ENCODE results near the gene EIF4G3.
A peak's percentile ranks its signal among the peaks of the same experiment; 100 is the strongest.

The EIF4G3 gene

DNA sequence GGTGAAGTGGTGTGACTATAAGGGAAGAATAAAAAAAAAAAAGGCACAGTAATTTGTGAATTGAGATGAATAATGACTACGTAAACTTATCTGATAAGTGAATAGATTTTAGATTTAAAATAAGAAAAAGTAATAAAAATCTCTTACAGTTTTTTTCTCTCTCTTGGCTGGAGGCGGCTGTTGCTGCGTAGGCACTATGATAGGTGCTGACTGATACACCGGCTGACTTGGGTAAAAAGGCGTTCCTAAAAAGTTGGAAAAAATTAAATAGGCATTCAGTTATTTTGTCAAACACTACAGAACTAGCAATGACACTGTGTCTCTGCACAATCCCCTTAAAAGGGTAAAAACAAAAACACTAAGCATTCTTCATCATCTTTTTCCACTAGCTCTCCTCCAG, 203.8 kb downstream of the EIF4G3 start:
- H3K4me1 ChIP-seq (ENCODE audit: control insufficient read depth in 1 of 2, insufficient read depth in 1 of 2, low read depth in 1 of 2, low read length in 1 of 2) = peaks cover 0 to under 1% of the 10 kb centered on the region in 2 experiments
- H3K9me3 ChIP-seq = no peaks in the 10 kb centered on the region
- TF ChIP-seq, protein P1, sequence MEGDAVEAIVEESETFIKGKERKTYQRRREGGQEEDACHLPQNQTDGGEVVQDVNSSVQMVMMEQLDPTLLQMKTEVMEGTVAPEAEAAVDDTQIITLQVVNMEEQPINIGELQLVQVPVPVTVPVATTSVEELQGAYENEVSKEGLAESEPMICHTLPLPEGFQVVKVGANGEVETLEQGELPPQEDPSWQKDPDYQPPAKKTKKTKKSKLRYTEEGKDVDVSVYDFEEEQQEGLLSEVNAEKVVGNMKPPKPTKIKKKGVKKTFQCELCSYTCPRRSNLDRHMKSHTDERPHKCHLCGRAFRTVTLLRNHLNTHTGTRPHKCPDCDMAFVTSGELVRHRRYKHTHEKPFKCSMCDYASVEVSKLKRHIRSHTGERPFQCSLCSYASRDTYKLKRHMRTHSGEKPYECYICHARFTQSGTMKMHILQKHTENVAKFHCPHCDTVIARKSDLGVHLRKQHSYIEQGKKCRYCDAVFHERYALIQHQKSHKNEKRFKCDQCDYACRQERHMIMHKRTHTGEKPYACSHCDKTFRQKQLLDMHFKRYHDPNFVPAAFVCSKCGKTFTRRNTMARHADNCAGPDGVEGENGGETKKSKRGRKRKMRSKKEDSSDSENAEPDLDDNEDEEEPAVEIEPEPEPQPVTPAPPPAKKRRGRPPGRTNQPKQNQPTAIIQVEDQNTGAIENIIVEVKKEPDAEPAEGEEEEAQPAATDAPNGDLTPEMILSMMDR (IDR thresholded peaks at IDR 0.05) = no peak
- no peaks in the 10 kb centered on the region for H3K27me3 ChIP-seq
- H3K36me3 ChIP-seq = peaks cover 35% of the 10 kb centered on the region
- H3K27ac ChIP-seq = no peak overlapping the region
- H3K4me3 ChIP-seq (ENCODE audit: low read depth in 1 of 2, low read length in 1 of 2) = no peak overlapping the region

DNA sequence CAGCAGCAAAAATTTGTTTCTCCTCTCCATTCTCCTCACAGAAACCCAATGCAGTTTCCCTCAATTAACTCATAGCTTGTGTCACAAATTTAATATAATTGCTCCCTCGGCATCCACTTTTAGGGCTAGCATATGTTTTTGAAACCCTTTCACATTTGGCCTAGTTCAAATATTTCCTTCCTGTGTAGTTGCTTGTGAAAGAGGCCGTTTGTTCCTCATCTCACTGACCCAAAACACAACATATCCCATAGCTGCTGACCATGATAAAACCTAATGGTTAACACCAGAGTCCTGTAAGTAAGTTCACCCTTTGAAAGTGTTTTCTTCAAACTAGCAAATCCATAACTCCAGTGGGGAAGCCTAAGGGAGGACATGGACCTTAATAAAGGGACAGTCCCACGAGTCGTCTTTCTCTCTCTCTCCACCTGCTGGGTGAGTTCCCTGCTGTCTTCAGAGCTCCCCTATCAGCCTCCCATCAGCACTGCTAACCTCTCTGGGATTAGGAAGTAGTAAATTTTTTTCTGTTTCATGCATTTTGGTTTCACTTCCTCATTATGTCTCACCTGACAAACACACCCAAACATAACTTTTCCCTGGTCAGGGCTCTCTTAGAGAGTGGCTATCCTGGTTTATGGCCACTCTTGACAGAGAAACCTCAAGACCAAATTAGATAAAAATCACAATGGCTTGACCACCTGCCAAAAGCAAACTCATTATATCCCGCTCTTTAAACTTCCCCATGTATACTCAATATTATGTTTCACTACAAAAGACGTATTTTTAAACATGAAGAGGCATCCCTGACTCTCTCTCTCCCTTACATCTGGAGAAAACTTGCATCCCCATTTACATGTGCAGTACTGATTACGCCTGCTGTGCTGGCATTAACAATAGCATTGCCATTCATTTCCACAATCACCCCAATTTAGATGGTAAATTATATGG, 211.9 kb downstream of the EIF4G3 start:
- Histone ChIP-seq H3K36me3 (peaks cover 9% of the 10 kb centered on the region), H3K4me3 (ENCODE audit: low read depth in 1 of 2, low read length in 1 of 2) (peak overlapping the region; percentile 24 to 49), H3K27ac (peak overlapping the region; percentile 90), H3K4me1 (ENCODE audit: control insufficient read depth in 1 of 2, insufficient read depth in 1 of 2, low read depth in 1 of 2, low read length in 1 of 2) (peaks cover 35 to 42% of the 10 kb centered on the region in 2 experiments), H3K9me3 (no peaks in the 10 kb centered on the region), H3K27me3 (no peaks in the 10 kb centered on the region)
- TF ChIP-seq, protein P1 (IDR thresholded peaks at IDR 0.05) = no peak

DNA sequence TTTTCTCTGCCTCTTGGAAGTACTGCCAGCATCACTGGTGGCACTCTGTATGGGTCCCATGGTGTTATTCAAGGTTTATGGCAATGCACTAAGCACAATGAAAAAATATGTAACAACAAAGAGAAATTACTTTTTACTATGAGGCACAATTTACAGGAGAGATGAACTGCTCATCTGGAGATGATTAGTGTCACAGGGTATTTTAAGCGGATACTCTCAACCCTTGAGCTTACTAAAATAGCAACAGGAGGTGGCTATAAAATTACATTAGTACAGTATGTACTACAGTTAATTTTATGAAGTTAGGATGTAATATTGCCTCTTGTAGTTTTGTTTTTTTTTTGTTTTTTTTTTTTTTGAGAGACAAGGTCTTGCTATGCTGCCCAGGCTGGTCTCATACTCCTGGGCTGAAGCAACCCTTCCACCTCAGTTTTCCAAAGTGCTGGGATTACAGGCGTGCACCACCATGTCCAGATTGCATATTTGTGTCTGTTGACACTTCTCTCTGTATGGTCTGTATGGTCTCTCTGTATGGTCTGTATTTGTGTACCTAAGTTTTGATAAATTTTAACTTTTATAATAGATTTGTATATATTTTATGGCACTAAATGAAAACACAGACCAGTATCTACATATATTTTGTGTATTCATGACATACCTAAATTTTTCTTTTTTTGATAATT, 214.0 kb downstream of the EIF4G3 start:
- no peaks in the 10 kb centered on the region for H3K9me3 ChIP-seq
- H3K36me3 ChIP-seq = no peaks in the 10 kb centered on the region
- TF ChIP-seq, protein P1 (IDR thresholded peaks at IDR 0.05) = no peak
- no peak overlapping the region for H3K4me3 ChIP-seq (ENCODE audit: low read depth in 1 of 2, low read length in 1 of 2)
- H3K4me1 ChIP-seq (ENCODE audit: control insufficient read depth in 1 of 2, insufficient read depth in 1 of 2, low read depth in 1 of 2, low read length in 1 of 2) = peaks cover 41 to 42% of the 10 kb centered on the region in 2 experiments
- H3K27me3 ChIP-seq = no peaks in the 10 kb centered on the region
- peak overlapping the region; percentile 90 for H3K27ac ChIP-seq

DNA sequence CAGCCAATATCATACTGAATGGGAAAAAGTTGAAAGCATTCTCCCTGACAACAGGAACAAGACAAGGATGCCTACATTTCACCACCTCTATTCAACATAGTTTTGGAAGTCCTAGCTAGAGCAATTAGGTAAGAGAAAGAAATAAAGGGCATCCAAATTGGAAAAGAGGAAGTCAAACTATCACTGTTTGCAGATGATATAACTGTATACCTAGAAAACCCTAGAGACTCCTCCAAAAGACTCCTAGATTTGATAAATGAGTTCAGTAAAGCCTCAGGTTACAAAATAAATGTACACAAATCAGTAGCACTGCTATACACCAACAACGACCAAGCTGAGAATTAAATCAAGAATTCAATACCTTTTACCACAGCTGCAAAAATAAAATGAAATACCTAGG, 218.3 kb downstream of the EIF4G3 start:
- Histone ChIP-seq H3K4me3 (ENCODE audit: low read depth in 1 of 2, low read length in 1 of 2) (no peak overlapping the region), H3K36me3 (no peaks in the 10 kb centered on the region), H3K27me3 (no peaks in the 10 kb centered on the region), H3K4me1 (ENCODE audit: control insufficient read depth in 1 of 2, insufficient read depth in 1 of 2, low read depth in 1 of 2, low read length in 1 of 2) (peaks cover 9 to 11% of the 10 kb centered on the region in 2 experiments), H3K9me3 (no peaks in the 10 kb centered on the region), H3K27ac (no peak overlapping the region)
- TF ChIP-seq, protein P1 (IDR thresholded peaks at IDR 0.05) = no peak

DNA sequence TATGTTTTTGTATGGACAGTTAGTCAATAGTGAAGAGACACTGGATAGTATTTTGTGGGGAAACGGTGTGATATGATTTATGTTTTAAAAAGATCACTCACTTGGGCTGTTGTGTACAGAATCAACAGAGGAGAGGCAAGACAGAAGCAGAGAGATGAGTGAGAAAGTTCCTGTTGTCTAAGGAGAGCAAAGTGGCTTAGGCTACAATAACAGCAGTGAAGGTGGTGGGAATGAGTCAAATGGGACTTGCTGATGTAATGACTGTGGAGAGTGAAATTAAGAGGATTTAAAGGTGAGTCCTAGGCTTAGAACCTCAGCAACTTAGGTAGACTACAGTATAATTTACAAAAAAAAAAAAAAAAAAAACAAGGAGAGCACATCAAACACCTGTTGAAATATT, 220.4 kb downstream of the EIF4G3 start:
- no peaks in the 10 kb centered on the region for H3K36me3 ChIP-seq
- TF ChIP-seq, protein P1 (IDR thresholded peaks at IDR 0.05) = no peak
- no peaks in the 10 kb centered on the region for H3K27me3 ChIP-seq
- H3K9me3 ChIP-seq = no peaks in the 10 kb centered on the region
- H3K4me1 ChIP-seq (ENCODE audit: control insufficient read depth in 1 of 2, insufficient read depth in 1 of 2, low read depth in 1 of 2, low read length in 1 of 2) = peaks cover 12 to 14% of the 10 kb centered on the region in 2 experiments
- H3K27ac ChIP-seq = no peak overlapping the region
- H3K4me3 ChIP-seq (ENCODE audit: low read depth in 1 of 2, low read length in 1 of 2) = no peak overlapping the region
